ENCODE data around the gene TUBB2B. TPM values are rescaled to one million over a fixed set of nuclear protein-coding genes. Genes with fewer than 3 reads are reported as not detected.
A peak's percentile ranks its signal among the peaks of the same experiment; 100 is the strongest.
"Not testable (repeated sequence)": the region's sequence is repeated elsewhere in the genome, so short reads cannot be mapped to it uniquely, and the experiment has no call there.

Gene TUBB2B
- polyA plus RNA-seq, 1 donor from 2014 or later, result 3,172 TPM

DNA sequence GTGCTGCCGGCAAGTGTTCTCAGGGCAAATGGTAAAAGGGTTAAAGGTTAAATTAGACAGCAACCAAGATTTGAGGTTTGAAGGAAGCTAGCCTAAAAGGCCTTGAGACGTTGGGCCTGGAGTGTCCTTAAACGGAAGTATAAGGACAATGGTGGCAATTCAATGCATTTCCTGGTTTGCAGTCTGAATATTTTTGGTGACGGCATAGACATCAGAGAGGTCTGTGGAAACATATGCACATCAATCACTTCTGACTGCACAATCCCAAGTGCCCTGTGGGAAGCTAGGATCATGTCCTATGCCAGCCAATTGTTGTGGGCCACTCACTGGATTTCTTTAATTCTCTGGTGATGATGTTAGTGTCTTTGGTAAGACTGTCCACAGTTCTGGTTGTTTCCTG, 44.4 kb downstream of the TUBB2B start (continued):
- TF ChIP-seq EZH2 (IDR thresholded peaks at IDR 0.05; ENCODE audit: borderline replicate concordance, insufficient read depth, low read length, poor library complexity, severe bottlenecking), result no peak
- no peak for TF ChIP-seq MXI1 (conservative IDR thresholded peaks at IDR 0.05; ENCODE audit: poor library complexity, severe bottlenecking)
- TF ChIP-seq POLR2AphosphoS5 (IDR thresholded peaks at IDR 0.05), result no peak
- TF ChIP-seq EP300 (conservative IDR thresholded peaks at IDR 0.05; ENCODE audit: poor library complexity, severe bottlenecking), result no peak

DNA sequence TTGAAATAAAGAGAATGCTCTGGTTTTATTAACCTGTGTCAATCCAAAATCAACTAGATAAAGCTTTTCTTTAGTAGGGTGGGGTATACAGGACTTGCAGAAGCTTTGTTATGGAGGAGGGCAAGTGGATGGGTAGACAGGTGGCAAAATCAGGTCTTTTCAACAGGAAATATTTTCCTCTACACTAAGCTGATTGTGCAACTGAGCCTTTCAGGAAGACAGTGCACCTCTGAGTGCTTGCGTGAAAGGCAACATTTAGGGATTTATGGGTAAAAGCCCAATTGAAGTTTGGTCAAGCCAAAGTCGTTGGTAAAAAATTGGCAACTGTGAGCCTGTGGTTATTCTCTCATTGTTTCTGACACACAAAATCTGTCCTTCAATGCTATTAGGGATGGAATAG, 46.3 kb downstream of the TUBB2B start:
- Histone ChIP-seq H3K36me3 (ENCODE audit: insufficient read depth, low read length) (no peaks in the 10 kb centered on the region), H3F3A (ENCODE audit: insufficient read depth, low read length, poor library complexity, severe bottlenecking) (no peaks in the 10 kb centered on the region), H3K27ac (ENCODE audit: low read length) (no peak overlapping the region), H3K9me3 (ENCODE audit: low read length) (no peaks in the 10 kb centered on the region), H2AFZ (ENCODE audit: low read depth, low read length) (no peak overlapping the region), H3K9me2 (ENCODE audit: insufficient read depth, low read length) (no peaks in the 10 kb centered on the region), H4K20me1 (ENCODE audit: insufficient read depth) (no peaks in the 10 kb centered on the region), H3K9ac (ENCODE audit: low read length) (no peak overlapping the region), H3K79me2 (replicated peaks; ENCODE audit: insufficient read depth, low read length) (no peaks in the 10 kb centered on the region), H3K4me2 (ENCODE audit: low read length) (no peak overlapping the region), H3K27me3 (ENCODE audit: insufficient read depth, low read depth, low read length) (no peaks in the 10 kb centered on the region), H3K4me3 (ENCODE audit: low read length) (no peak overlapping the region)
- no peak for TF ChIP-seq MXI1 (conservative IDR thresholded peaks at IDR 0.05; ENCODE audit: poor library complexity, severe bottlenecking)
- TF ChIP-seq SMC3 (conservative IDR thresholded peaks at IDR 0.05; ENCODE audit: poor library complexity), result no peak
- no peak for TF ChIP-seq RAD21 (conservative IDR thresholded peaks at IDR 0.05)
- TF ChIP-seq TAF1 (IDR thresholded peaks at IDR 0.05; ENCODE audit: low read depth), result no peak
- TF ChIP-seq, protein P1, sequence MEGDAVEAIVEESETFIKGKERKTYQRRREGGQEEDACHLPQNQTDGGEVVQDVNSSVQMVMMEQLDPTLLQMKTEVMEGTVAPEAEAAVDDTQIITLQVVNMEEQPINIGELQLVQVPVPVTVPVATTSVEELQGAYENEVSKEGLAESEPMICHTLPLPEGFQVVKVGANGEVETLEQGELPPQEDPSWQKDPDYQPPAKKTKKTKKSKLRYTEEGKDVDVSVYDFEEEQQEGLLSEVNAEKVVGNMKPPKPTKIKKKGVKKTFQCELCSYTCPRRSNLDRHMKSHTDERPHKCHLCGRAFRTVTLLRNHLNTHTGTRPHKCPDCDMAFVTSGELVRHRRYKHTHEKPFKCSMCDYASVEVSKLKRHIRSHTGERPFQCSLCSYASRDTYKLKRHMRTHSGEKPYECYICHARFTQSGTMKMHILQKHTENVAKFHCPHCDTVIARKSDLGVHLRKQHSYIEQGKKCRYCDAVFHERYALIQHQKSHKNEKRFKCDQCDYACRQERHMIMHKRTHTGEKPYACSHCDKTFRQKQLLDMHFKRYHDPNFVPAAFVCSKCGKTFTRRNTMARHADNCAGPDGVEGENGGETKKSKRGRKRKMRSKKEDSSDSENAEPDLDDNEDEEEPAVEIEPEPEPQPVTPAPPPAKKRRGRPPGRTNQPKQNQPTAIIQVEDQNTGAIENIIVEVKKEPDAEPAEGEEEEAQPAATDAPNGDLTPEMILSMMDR (IDR thresholded peaks at IDR 0.05; ENCODE audit: poor library complexity, severe bottlenecking), result no peak
- TF ChIP-seq POLR2AphosphoS5 (IDR thresholded peaks at IDR 0.05), result no peak
- TF ChIP-seq, protein P2, sequence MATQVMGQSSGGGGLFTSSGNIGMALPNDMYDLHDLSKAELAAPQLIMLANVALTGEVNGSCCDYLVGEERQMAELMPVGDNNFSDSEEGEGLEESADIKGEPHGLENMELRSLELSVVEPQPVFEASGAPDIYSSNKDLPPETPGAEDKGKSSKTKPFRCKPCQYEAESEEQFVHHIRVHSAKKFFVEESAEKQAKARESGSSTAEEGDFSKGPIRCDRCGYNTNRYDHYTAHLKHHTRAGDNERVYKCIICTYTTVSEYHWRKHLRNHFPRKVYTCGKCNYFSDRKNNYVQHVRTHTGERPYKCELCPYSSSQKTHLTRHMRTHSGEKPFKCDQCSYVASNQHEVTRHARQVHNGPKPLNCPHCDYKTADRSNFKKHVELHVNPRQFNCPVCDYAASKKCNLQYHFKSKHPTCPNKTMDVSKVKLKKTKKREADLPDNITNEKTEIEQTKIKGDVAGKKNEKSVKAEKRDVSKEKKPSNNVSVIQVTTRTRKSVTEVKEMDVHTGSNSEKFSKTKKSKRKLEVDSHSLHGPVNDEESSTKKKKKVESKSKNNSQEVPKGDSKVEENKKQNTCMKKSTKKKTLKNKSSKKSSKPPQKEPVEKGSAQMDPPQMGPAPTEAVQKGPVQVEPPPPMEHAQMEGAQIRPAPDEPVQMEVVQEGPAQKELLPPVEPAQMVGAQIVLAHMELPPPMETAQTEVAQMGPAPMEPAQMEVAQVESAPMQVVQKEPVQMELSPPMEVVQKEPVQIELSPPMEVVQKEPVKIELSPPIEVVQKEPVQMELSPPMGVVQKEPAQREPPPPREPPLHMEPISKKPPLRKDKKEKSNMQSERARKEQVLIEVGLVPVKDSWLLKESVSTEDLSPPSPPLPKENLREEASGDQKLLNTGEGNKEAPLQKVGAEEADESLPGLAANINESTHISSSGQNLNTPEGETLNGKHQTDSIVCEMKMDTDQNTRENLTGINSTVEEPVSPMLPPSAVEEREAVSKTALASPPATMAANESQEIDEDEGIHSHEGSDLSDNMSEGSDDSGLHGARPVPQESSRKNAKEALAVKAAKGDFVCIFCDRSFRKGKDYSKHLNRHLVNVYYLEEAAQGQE (IDR thresholded peaks at IDR 0.05; ENCODE audit: borderline replicate concordance), result no peak

DNA sequence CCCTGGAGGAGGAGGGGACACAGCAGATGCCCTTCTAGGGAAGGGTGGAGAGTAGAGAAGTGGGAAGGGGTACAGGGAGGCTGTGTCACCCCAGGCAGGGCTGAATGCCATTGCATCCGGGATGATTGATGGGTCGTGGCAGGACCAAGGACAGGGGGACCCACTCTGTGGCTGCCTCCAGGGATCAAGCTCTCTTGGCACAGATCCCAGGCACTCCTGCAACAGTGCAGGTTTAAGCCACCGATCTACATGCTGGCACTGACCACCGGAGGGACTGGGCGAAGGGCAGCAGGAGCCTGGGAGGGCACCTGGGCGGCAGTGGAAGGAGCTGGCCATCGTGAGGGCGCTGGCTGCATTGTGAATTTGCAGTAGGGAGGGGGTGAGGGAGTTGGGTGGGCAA, 47.5 kb downstream of the TUBB2B start:
- H3K9me3 ChIP-seq (ENCODE audit: low read length); H4K20me1 ChIP-seq (ENCODE audit: insufficient read depth); H3K79me2 ChIP-seq (replicated peaks; ENCODE audit: insufficient read depth, low read length); H3K27me3 ChIP-seq (ENCODE audit: insufficient read depth, low read depth, low read length); H3K9me2 ChIP-seq (ENCODE audit: insufficient read depth, low read length); H3K4me2 ChIP-seq (ENCODE audit: low read length); H3K36me3 ChIP-seq (ENCODE audit: insufficient read depth, low read length); H2AFZ ChIP-seq (ENCODE audit: low read depth, low read length); H3F3A ChIP-seq (ENCODE audit: insufficient read depth, low read length, poor library complexity, severe bottlenecking): not testable (repeated sequence)
- Histone ChIP-seq H3K27ac (ENCODE audit: low read length) (peak overlapping the region; percentile 37), H3K9ac (ENCODE audit: low read length) (peak overlapping the region; percentile 55), H3K4me3 (ENCODE audit: low read length) (peak overlapping the region; percentile 51)

DNA sequence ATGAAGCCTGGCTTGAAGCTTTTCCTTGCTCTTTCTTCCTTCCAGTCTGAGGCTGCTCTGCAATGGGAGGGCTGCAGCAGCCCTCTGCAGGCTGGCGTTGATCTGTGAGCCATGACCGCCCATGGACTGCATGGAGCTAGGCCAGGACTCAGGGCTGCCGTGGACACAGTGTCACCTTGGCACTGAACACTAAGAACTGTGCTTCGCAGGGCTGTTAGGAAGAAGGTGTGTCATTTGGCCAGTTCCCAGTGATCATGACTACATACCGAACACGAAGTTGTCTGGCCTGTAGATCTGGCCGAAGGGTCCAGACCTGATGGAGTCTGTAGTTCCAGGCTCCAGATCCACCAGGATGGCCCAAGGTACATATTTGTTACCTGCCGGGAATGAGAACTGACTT, 48.8 kb downstream of the TUBB2B start:
- H3K27me3 ChIP-seq (ENCODE audit: insufficient read depth, low read depth, low read length); H2AFZ ChIP-seq (ENCODE audit: low read depth, low read length); H3K9me3 ChIP-seq (ENCODE audit: low read length); H3K27ac ChIP-seq (ENCODE audit: low read length); H3K9ac ChIP-seq (ENCODE audit: low read length); H3F3A ChIP-seq (ENCODE audit: insufficient read depth, low read length, poor library complexity, severe bottlenecking); H3K36me3 ChIP-seq (ENCODE audit: insufficient read depth, low read length); H4K20me1 ChIP-seq (ENCODE audit: insufficient read depth); H3K4me2 ChIP-seq (ENCODE audit: low read length); H3K4me3 ChIP-seq (ENCODE audit: low read length); H3K9me2 ChIP-seq (ENCODE audit: insufficient read depth, low read length); H3K79me2 ChIP-seq (replicated peaks; ENCODE audit: insufficient read depth, low read length): not testable (repeated sequence)
